GM12801 (cell line): ENCODE measurements around the gene SYNJ2.

Experiments
- CTCF ChIP-seq: IDR thresholded peaks from one replicate; pipeline ENCODE4 v1.5.1; 2011; ENCODE audit warnings: control low read depth; ENCODE audit not compliant: insufficient read length; ENCODE audit errors: extremely low read depth

The SYNJ2 gene

GRCh38 chr6:158016571-158017383 lies 35.1 kb downstream of the SYNJ2 start:
- no peak for TF ChIP-seq CTCF

GRCh38 chr6:158017621-158018040 lies 36.0 kb downstream of the SYNJ2 start:
- TF ChIP-seq CTCF, result no peak

- no peak for TF ChIP-seq CTCF
Observed at GRCh38 chr6:158018041-158018771, 36.5 kb downstream of the SYNJ2 start.

- TF ChIP-seq CTCF, result no peak
Observed at GRCh38 chr6:158018851-158019361, 37.2 kb downstream of the SYNJ2 start.

GRCh38 chr6:158019416-158019815 lies 37.8 kb downstream of the SYNJ2 start:
- no peak for TF ChIP-seq CTCF

GRCh38 chr6:158020272-158020711 lies 38.6 kb downstream of the SYNJ2 start:
- TF ChIP-seq CTCF, result no peak

GRCh38 chr6:158020811-158021210 lies 39.1 kb downstream of the SYNJ2 start:
- TF ChIP-seq CTCF, result no peak
